ENCODE results near the gene RAD51D. TPM values are rescaled to one million over a fixed set of nuclear protein-coding genes. Genes with fewer than 3 reads are reported as not detected.
A peak's percentile ranks its signal among the peaks of the same experiment; 100 is the strongest.

RAD51D gene
- total RNA-seq, 1 experiment from 2014 or later = 12.1 TPM

- peaks cover 10% of the 10 kb centered on the region for H3K36me3 ChIP-seq (ENCODE audit: insufficient read depth, low read length, poor library complexity, severe bottlenecking)
- DNase-seq (ENCODE audit: low spot score) = no peak
- no TSS peak for BruUV-seq (replicated peaks)
- ChIA-PET POLR2A (ENCODE audit: low non-redundant PET) (no interaction called here), CTCF (no interaction called here)
- H3K4me3 ChIP-seq (ENCODE audit: low read depth, low read length, poor library complexity, severe bottlenecking) = peak overlapping the region; percentile 78
- intact Hi-C loops (cut with micrococcal nuclease; ENCODE audit: unreplicated experiment) = no loop called here
- H3K27ac ChIP-seq (ENCODE audit: low read depth, low read length, poor library complexity, severe bottlenecking) = no peak overlapping the region
- no peaks in the 10 kb centered on the region for H3K9me3 ChIP-seq (ENCODE audit: low read depth, low read length, poor library complexity, severe bottlenecking)
- no peak for TF ChIP-seq CTCF (conservative IDR thresholded peaks at IDR 0.05; ENCODE audit: low read depth, low read length)
- no peaks in the 10 kb centered on the region for H3K27me3 ChIP-seq (replicated peaks; ENCODE audit: insufficient read depth, low read depth, low read length, poor library complexity)
- H3K4me1 ChIP-seq (ENCODE audit: insufficient read depth, low read length, poor library complexity, severe bottlenecking) = no peaks in the 10 kb centered on the region
These were observed 22.8 kb upstream of the RAD51D start for GRCh38 chr17:35142467-35142796.

GRCh38 chr17:35141681-35142466 is 22.2 kb upstream of the RAD51D start, which contains the start of gene NLE1:
Gene NLE1, minus strand, starts transcription at chr17:35142303. Its CDS starts 28 bp downstream, at chr17:35142275.
- TSS peak; percentile 74 for BruUV-seq (replicated peaks)
- no peaks in the 10 kb centered on the region for H3K27me3 ChIP-seq (replicated peaks; ENCODE audit: insufficient read depth, low read depth, low read length, poor library complexity)
- peak; percentile 74 for DNase-seq (ENCODE audit: low spot score)
- intact Hi-C loops (cut with micrococcal nuclease; ENCODE audit: unreplicated experiment) = no loop called here
- no peaks in the 10 kb centered on the region for H3K4me1 ChIP-seq (ENCODE audit: insufficient read depth, low read length, poor library complexity, severe bottlenecking)
- H3K27ac ChIP-seq (ENCODE audit: low read depth, low read length, poor library complexity, severe bottlenecking) = peak within 1 kb of the TSS; percentile 37
- peak within 1 kb of the TSS; percentile 78 for H3K4me3 ChIP-seq (ENCODE audit: low read depth, low read length, poor library complexity, severe bottlenecking)
- no peak for TF ChIP-seq EZH2 (IDR thresholded peaks at IDR 0.05; ENCODE audit: borderline replicate concordance, low read depth, low read length, poor library complexity, severe bottlenecking)
- peak; percentile 72 for TF ChIP-seq CTCF (conservative IDR thresholded peaks at IDR 0.05; ENCODE audit: low read depth, low read length)
- peaks cover 14% of the 10 kb centered on the region for H3K36me3 ChIP-seq (ENCODE audit: insufficient read depth, low read length, poor library complexity, severe bottlenecking)
- POLR2A ChIA-PET (ENCODE audit: low non-redundant PET) = no interaction called here
- H3K9me3 ChIP-seq (ENCODE audit: low read depth, low read length, poor library complexity, severe bottlenecking) = no peaks in the 10 kb centered on the region
- CTCF ChIA-PET = interaction anchor here (0.6 kb wide), 1 partner anchor 112 kb away, joined by 3 read pairs; no protein-coding TSS in a partner anchor

- no peaks in the 10 kb centered on the region for H3K27me3 ChIP-seq (replicated peaks; ENCODE audit: insufficient read depth, low read depth, low read length, poor library complexity)
- H3K4me1 ChIP-seq (ENCODE audit: insufficient read depth, low read length, poor library complexity, severe bottlenecking) = no peaks in the 10 kb centered on the region
- H3K9me3 ChIP-seq (ENCODE audit: low read depth, low read length, poor library complexity, severe bottlenecking) = no peaks in the 10 kb centered on the region
- BruUV-seq (replicated peaks) = no TSS peak
- intact Hi-C loops (cut with micrococcal nuclease; ENCODE audit: unreplicated experiment) = no loop called here
- TF ChIP-seq EZH2 (IDR thresholded peaks at IDR 0.05; ENCODE audit: borderline replicate concordance, low read depth, low read length, poor library complexity, severe bottlenecking) (no peak), CTCF (conservative IDR thresholded peaks at IDR 0.05; ENCODE audit: low read depth, low read length) (no peak)
- CTCF ChIA-PET = no interaction called here
- POLR2A ChIA-PET (ENCODE audit: low non-redundant PET) = no interaction called here
- peaks cover 28% of the 10 kb centered on the region for H3K36me3 ChIP-seq (ENCODE audit: insufficient read depth, low read length, poor library complexity, severe bottlenecking)
- H3K4me3 ChIP-seq (ENCODE audit: low read depth, low read length, poor library complexity, severe bottlenecking) = no peak overlapping the region
- H3K27ac ChIP-seq (ENCODE audit: low read depth, low read length, poor library complexity, severe bottlenecking) = no peak overlapping the region
- no peak for DNase-seq (ENCODE audit: low spot score)
These were observed 18.6 kb upstream of the RAD51D start for GRCh38 chr17:35138218-35138617.

All from A673 (cell line).